Smooth muscle cell (in vitro differentiated cells): ENCODE measurements around the gene FAM240B. TPM values are rescaled to one million over a fixed set of nuclear protein-coding genes. Genes with fewer than 3 reads are reported as not detected.

Experiments
- DNase-seq: peaks from one replicate; lab custom pipeline; 2025; ENCODE audit not compliant: unreplicated experiment; lab: John Stamatoyannopoulos, UW
- H2AFZ ChIP-seq: fragments of 200-600 bp; sonication (generic); 2 replicates; pipeline ENCODE4 v1.6.0; 2016; ENCODE audit warnings: antibody characterized with exemption, low read depth, mild to moderate bottlenecking
- H3F3A ChIP-seq: fragments of 200-600 bp; sonication (generic); 2 replicates; pipeline ENCODE4 v1.6.0; 2017; ENCODE audit warnings: antibody characterized with exemption, low read depth
- H3K27ac ChIP-seq: fragments of 200-600 bp; sonication (generic); 2 replicates; pipeline ENCODE4 v1.5.1; 2016; ENCODE audit warnings: low read depth, mild to moderate bottlenecking
- H3K27me3 ChIP-seq: fragments of 200-600 bp; sonication (generic); 2 replicates; pipeline ENCODE4 v1.6.1; 2016; ENCODE audit warnings: low read depth, mild to moderate bottlenecking
- H3K36me3 ChIP-seq: fragments of 200-600 bp; sonication (generic); 2 replicates; pipeline ENCODE4 v1.5.1; 2016; ENCODE audit warnings: low read depth
- H3K4me1 ChIP-seq: fragments of 200-600 bp; sonication (generic); 2 replicates; pipeline ENCODE4 v1.5.1; 2016; ENCODE audit warnings: low read depth
- H3K4me2 ChIP-seq: fragments of 200-600 bp; sonication (generic); 2 replicates; pipeline ENCODE4 v1.6.0; 2016; ENCODE audit warnings: mild to moderate bottlenecking
- H3K4me3 ChIP-seq: fragments of 200-600 bp; sonication (generic); 2 replicates; pipeline ENCODE4 v1.5.1; 2016; ENCODE audit warnings: mild to moderate bottlenecking
- H3K79me2 ChIP-seq: fragments of 200-600 bp; sonication (generic); 2 replicates; pipeline ENCODE4 v1.6.0; 2016; ENCODE audit warnings: low read depth, mild to moderate bottlenecking
- H3K9ac ChIP-seq: fragments of 200-600 bp; sonication (generic); 2 replicates; pipeline ENCODE4 v1.6.0; 2016; ENCODE audit warnings: low read depth
- H3K9me3 ChIP-seq: fragments of 200-600 bp; sonication (generic); replicated peaks from 2 replicates; pipeline ENCODE4 v1.5.1; 2016; ENCODE audit warnings: low read depth
- H4K20me1 ChIP-seq: fragments of 200-600 bp; sonication (generic); 2 replicates; pipeline ENCODE4 v1.6.0; 2016; ENCODE audit warnings: low read depth
- WGBS: methylation state at CpG from one replicate; pipeline ENCODE4 v1.1.7; 2016; ENCODE audit warnings: low lambda C conversion rate; 5-methylcytosine and 5-hydroxymethylcytosine counted together
- polyA plus RNA-seq: library from polyadenylated mRNA; unstranded; fragments of >200 nt; fragmentation: Nextera tagmentation; extraction: Ambion mirVana; gene quantifications from 2 replicates; pipeline ENCODE4 v1.2.1, GENCODE V29; 2016
- total RNA-seq: library from RNA; depleted of rRNA; stranded (reverse); fragments of >200 nt; gene quantifications from 2 replicates; pipeline ENCODE4 v1.2.3, GENCODE V29; 2014
- TF ChIP-seq, protein P1 (sequence below): fragments of 200-600 bp; sonication (generic); IDR thresholded peaks from 2 replicates; pipeline ENCODE4 v1.5.1; 2017; ENCODE audit warnings: borderline replicate concordance, mild to moderate bottlenecking, antibody characterized with exemption; ENCODE audit not compliant: insufficient read depth, poor library complexity, severe bottlenecking

FAM240B gene
- total and polyA plus RNA-seq, 2 experiments from 2014 or later, result not detected

DNA sequence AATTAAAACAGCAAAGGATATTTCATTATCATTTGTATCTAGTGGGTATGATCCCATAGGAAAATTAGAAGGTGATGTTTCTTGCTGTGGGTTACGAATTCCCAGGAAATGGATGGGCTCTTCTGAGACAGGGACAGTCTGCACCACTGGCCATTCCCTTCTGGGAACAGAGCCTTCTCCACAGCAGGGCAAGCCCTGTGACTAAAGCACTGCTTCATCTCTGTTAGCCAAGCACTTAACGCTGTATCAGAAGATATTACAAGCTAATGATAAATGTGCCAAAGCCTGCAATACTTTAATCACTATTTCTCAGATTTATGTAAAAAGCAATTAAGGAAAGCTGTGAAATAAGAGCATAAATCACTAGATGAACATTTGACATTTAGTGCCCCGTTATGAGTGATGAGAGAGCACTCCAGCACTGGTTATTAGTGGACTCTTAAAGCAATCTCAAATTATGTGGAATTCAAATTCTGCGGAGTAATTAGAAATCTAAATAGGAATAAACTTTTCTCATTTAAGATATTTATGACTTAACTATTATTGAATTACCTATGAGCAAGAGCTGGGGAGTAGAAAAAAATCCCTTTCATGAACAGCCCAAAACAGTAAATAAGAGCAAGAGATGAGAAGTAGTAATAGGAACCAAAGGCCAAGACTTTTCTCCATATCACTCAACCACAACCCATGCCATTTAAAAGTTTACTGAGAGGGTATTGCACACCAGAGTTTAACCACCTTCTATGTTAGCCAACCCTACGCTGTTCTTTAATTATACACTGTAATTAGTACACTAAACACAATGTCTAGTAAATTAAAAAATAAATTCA, 49.2 kb downstream of the FAM240B start:
- TF ChIP-seq, protein P1, sequence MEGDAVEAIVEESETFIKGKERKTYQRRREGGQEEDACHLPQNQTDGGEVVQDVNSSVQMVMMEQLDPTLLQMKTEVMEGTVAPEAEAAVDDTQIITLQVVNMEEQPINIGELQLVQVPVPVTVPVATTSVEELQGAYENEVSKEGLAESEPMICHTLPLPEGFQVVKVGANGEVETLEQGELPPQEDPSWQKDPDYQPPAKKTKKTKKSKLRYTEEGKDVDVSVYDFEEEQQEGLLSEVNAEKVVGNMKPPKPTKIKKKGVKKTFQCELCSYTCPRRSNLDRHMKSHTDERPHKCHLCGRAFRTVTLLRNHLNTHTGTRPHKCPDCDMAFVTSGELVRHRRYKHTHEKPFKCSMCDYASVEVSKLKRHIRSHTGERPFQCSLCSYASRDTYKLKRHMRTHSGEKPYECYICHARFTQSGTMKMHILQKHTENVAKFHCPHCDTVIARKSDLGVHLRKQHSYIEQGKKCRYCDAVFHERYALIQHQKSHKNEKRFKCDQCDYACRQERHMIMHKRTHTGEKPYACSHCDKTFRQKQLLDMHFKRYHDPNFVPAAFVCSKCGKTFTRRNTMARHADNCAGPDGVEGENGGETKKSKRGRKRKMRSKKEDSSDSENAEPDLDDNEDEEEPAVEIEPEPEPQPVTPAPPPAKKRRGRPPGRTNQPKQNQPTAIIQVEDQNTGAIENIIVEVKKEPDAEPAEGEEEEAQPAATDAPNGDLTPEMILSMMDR, result no peak
- no peaks in the 10 kb centered on the region for H3K27me3 ChIP-seq
- no peak overlapping the region for H3K9ac ChIP-seq
- DNase-seq, result no peak
- H3K4me1 ChIP-seq, result peaks cover 8% of the 10 kb centered on the region
- no peak overlapping the region for H3K4me2 ChIP-seq
- no peaks in the 10 kb centered on the region for H3K79me2 ChIP-seq
- no peaks in the 10 kb centered on the region for H3F3A ChIP-seq
- H3K36me3 ChIP-seq, result no peaks in the 10 kb centered on the region
- 97% methylated on average over 5 of the region's 5 CpGs for WGBS
- no peak overlapping the region for H3K4me3 ChIP-seq
- H3K27ac ChIP-seq, result no peak overlapping the region
- no peak overlapping the region for H2AFZ ChIP-seq
- no peaks in the 10 kb centered on the region for H4K20me1 ChIP-seq
- H3K9me3 ChIP-seq, result no peaks in the 10 kb centered on the region

GRCh38 chr9:38668791-38669466, 51.0 kb downstream of the FAM240B start:
- no peak overlapping the region for H2AFZ ChIP-seq
- no peak overlapping the region for H3K4me2 ChIP-seq
- no peaks in the 10 kb centered on the region for H4K20me1 ChIP-seq
- H3K9me3 ChIP-seq, result no peaks in the 10 kb centered on the region
- H3K4me1 ChIP-seq, result peaks cover 8% of the 10 kb centered on the region
- 93% methylated on average over 10 of the region's 10 CpGs for WGBS
- no peaks in the 10 kb centered on the region for H3F3A ChIP-seq
- no peaks in the 10 kb centered on the region for H3K36me3 ChIP-seq
- no peak overlapping the region for H3K27ac ChIP-seq
- no peak for DNase-seq
- H3K27me3 ChIP-seq, result no peaks in the 10 kb centered on the region
- no peak overlapping the region for H3K9ac ChIP-seq
- H3K4me3 ChIP-seq, result no peak overlapping the region
- no peaks in the 10 kb centered on the region for H3K79me2 ChIP-seq
- TF ChIP-seq, protein P1, result no peak

DNA sequence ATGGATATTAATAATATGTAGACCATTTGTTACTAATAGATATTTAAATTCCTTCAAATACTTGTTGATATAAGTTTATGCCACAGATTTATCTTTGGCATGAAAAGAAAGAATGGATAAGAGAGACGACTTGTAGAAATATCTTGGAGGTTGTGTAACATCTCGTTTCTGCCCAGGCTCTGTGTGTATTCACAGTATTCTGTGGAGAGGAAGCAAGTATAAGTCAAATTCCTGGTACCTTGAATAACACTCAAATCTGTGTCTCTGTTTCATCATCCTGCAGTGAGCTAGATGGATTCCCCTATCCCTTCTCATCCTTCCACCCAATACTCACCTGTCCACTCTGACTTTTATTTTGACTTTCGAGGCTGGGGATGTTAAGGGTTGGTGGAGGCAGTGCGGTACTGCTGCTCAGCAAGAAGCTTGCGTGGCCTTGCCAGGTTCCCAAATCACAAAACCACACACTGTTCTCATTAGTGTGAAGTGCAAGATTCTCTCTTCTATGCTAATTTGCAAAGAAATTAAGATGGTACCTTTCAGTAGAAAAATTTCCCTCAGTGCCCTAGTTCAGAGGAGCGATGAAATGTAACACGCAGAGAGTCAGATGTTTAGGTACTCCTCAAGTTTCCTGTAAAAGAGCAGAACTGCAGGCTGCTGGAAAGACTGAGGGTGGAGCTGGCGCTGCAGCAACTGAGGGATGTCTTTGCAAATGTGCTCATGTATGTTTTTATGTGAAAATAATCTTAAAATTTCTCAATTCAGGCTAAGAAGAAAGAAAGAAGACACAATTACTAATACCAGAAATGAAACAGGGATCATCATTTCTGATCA, 57.0 kb downstream of the FAM240B start:
- WGBS, result 76% methylated on average over 8 of the region's 8 CpGs
- TF ChIP-seq, protein P1, result peak; percentile 42
- no peak for DNase-seq

More for the DNA sequence above, 57.0 kb downstream of the FAM240B start:
- H2AFZ ChIP-seq, result no peak overlapping the region
- H3K4me1 ChIP-seq, result no peaks in the 10 kb centered on the region
- no peak overlapping the region for H3K27ac ChIP-seq
- H3K36me3 ChIP-seq, result no peaks in the 10 kb centered on the region
- no peaks in the 10 kb centered on the region for H3K79me2 ChIP-seq
- H3K4me3 ChIP-seq, result no peak overlapping the region
- H3K4me2 ChIP-seq, result no peak overlapping the region
- peaks cover 6% of the 10 kb centered on the region for H3K27me3 ChIP-seq
- no peaks in the 10 kb centered on the region for H4K20me1 ChIP-seq
- no peaks in the 10 kb centered on the region for H3K9me3 ChIP-seq
- no peaks in the 10 kb centered on the region for H3F3A ChIP-seq
- H3K9ac ChIP-seq, result no peak overlapping the region
